ENCODE measurements around the gene KRTAP12-4.

KRTAP12-4 gene

DNA sequence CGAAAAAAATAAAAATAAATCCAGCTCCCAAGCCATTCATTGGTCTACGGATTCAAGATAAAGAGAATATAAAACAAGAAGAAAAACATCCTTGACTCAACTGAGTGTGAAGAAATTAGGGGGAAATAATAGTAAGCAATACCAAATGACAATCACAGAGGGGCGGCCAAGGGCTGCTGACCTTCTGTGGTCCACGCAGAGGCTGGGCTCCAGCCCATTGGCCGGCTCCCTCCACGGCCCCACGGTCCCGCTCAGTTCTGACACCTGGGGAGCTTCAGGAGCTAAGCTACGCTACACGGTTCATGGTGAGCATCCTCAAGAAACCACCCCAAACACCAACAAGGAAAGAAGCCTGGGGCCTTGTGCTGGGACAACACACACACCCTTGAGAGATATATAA lies 42.1 kb upstream of the KRTAP12-4 start:
- no peak for ATAC-seq
- TF ChIP-seq SNAI2 (CRISPR knock-in tag; IDR thresholded peaks at IDR 0.05) (no peak), ZFP30 (CRISPR knock-in tag; IDR thresholded peaks at IDR 0.05) (no peak), ZNF8 (CRISPR knock-in tag; IDR thresholded peaks at IDR 0.05) (no peak), POU6F1 (CRISPR knock-in tag; IDR thresholded peaks at IDR 0.05; ENCODE audit: borderline replicate concordance, low read depth) (no peak), ESRRG (CRISPR knock-in tag; IDR thresholded peaks at IDR 0.05) (no peak), TSHZ2 (CRISPR knock-in tag; IDR thresholded peaks at IDR 0.05) (no peak), TOX (CRISPR knock-in tag; IDR thresholded peaks at IDR 0.05; ENCODE audit: borderline replicate concordance) (no peak), PPARA (CRISPR knock-in tag; IDR thresholded peaks at IDR 0.05; ENCODE audit: borderline replicate concordance) (no peak), ZFP3 (CRISPR knock-in tag; IDR thresholded peaks at IDR 0.05) (no peak), ZC3H10 (CRISPR knock-in tag; IDR thresholded peaks at IDR 0.05) (no peak), OSR1 (CRISPR knock-in tag; IDR thresholded peaks at IDR 0.05) (no peak), CSDC2 (CRISPR knock-in tag; IDR thresholded peaks at IDR 0.05) (no peak)
- TF ChIP-seq, protein P1, sequence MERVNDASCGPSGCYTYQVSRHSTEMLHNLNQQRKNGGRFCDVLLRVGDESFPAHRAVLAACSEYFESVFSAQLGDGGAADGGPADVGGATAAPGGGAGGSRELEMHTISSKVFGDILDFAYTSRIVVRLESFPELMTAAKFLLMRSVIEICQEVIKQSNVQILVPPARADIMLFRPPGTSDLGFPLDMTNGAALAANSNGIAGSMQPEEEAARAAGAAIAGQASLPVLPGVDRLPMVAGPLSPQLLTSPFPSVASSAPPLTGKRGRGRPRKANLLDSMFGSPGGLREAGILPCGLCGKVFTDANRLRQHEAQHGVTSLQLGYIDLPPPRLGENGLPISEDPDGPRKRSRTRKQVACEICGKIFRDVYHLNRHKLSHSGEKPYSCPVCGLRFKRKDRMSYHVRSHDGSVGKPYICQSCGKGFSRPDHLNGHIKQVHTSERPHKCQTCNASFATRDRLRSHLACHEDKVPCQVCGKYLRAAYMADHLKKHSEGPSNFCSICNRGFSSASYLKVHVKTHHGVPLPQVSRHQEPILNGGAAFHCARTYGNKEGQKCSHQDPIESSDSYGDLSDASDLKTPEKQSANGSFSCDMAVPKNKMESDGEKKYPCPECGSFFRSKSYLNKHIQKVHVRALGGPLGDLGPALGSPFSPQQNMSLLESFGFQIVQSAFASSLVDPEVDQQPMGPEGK (CRISPR knock-in tag; IDR thresholded peaks at IDR 0.05; ENCODE audit: borderline replicate concordance), result no peak

DNA sequence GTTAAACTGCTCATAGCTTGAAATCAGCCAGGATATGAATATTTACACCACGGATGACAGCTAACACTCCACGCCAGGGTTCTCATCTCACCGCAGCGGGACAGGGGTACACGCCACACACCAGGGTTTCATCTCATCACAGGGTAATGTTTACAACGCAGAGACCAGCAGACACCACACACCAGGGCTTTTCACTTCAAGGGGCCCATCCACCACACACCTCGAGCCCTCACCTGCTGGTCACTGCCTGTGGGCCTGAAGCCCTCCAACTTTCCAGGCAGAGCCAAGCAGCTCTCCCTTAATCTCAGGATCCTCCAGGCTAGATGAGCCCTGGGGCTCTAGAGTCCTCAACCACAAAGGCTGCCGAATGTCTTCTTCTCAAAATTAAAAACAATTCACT lies 41.2 kb upstream of the KRTAP12-4 start:
- no peak for ATAC-seq
- TF ChIP-seq, protein P1 (CRISPR knock-in tag; IDR thresholded peaks at IDR 0.05; ENCODE audit: borderline replicate concordance), result no peak
- TF ChIP-seq ZFP3 (CRISPR knock-in tag; IDR thresholded peaks at IDR 0.05), result no peak
- no peak for TF ChIP-seq ESRRG (CRISPR knock-in tag; IDR thresholded peaks at IDR 0.05)

- TF ChIP-seq ZFP30 (CRISPR knock-in tag; IDR thresholded peaks at IDR 0.05), result no peak
- ATAC-seq, result no peak
These were observed 40.7 kb upstream of the KRTAP12-4 start for GRCh38 chr21:44695184-44695583.

GRCh38 chr21:44694776-44695175 lies 40.3 kb upstream of the KRTAP12-4 start:
- no peak for ATAC-seq
- TF ChIP-seq ZFP3 (CRISPR knock-in tag; IDR thresholded peaks at IDR 0.05), result no peak
- TF ChIP-seq, protein P1 (CRISPR knock-in tag; IDR thresholded peaks at IDR 0.05; ENCODE audit: borderline replicate concordance), result no peak
- no peak for TF ChIP-seq GLIS3 (CRISPR knock-in tag; IDR thresholded peaks at IDR 0.05)
- TF ChIP-seq CSDC2 (CRISPR knock-in tag; IDR thresholded peaks at IDR 0.05), result no peak
- TF ChIP-seq TSHZ2 (CRISPR knock-in tag; IDR thresholded peaks at IDR 0.05), result no peak
- no peak for TF ChIP-seq TCF4 (CRISPR knock-in tag; IDR thresholded peaks at IDR 0.05; ENCODE audit: borderline replicate concordance)
- TF ChIP-seq TOX (CRISPR knock-in tag; IDR thresholded peaks at IDR 0.05; ENCODE audit: borderline replicate concordance), result no peak
- no peak for TF ChIP-seq ZC3H10 (CRISPR knock-in tag; IDR thresholded peaks at IDR 0.05)
- TF ChIP-seq, protein P2, sequence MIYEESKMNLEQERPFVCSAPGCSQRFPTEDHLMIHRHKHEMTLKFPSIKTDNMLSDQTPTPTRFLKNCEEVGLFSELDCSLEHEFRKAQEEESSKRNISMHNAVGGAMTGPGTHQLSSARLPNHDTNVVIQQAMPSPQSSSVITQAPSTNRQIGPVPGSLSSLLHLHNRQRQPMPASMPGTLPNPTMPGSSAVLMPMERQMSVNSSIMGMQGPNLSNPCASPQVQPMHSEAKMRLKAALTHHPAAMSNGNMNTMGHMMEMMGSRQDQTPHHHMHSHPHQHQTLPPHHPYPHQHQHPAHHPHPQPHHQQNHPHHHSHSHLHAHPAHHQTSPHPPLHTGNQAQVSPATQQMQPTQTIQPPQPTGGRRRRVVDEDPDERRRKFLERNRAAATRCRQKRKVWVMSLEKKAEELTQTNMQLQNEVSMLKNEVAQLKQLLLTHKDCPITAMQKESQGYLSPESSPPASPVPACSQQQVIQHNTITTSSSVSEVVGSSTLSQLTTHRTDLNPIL (CRISPR knock-in tag; IDR thresholded peaks at IDR 0.05; ENCODE audit: low read depth), result no peak
- TF ChIP-seq, protein P3, sequence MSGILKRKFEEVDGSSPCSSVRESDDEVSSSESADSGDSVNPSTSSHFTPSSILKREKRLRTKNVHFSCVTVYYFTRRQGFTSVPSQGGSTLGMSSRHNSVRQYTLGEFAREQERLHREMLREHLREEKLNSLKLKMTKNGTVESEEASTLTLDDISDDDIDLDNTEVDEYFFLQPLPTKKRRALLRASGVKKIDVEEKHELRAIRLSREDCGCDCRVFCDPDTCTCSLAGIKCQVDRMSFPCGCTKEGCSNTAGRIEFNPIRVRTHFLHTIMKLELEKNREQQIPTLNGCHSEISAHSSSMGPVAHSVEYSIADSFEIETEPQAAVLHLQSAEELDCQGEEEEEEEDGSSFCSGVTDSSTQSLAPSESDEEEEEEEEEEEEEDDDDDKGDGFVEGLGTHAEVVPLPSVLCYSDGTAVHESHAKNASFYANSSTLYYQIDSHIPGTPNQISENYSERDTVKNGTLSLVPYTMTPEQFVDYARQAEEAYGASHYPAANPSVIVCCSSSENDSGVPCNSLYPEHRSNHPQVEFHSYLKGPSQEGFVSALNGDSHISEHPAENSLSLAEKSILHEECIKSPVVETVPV (CRISPR knock-in tag; IDR thresholded peaks at IDR 0.05), result no peak
- TF ChIP-seq ZNF8 (CRISPR knock-in tag; IDR thresholded peaks at IDR 0.05), result no peak
- no peak for TF ChIP-seq ZNF70 (CRISPR knock-in tag; IDR thresholded peaks at IDR 0.05)
- TF ChIP-seq ZNF565 (CRISPR knock-in tag; conservative IDR thresholded peaks at IDR 0.05; ENCODE audit: low read depth), result no peak
